ENCODE data around the gene CA10.

CA10 gene

DNA sequence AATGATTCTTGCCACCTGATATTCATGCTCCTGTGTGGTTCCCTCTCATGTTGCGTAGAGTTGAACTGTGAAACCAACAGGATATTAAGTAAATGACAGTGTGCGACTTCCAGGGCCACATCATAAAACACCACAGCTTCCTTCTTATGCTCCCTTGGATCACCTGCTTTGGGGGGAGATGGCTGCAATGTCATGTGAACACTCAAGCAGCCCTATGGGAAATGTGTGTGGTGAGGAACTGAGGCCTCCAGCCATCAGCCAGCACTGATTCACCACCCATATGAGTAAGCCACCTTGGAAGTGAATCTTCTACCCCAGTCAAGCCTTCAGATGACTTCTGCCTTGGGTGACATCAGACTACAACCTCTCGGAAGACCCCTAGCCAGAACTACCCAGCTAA lies 470.6 kb downstream of the CA10 start:
- Histone ChIP-seq H4K20me1 (ENCODE audit: insufficient read depth) (no peaks in the 10 kb centered on the region), H3K36me3 (ENCODE audit: insufficient read depth) (no peaks in the 10 kb centered on the region), H3K4me3 (IDR thresholded peaks at IDR 0.05; ENCODE audit: insufficient read depth, low read depth, low read length) (no peak overlapping the region), H3K79me2 (ENCODE audit: insufficient read depth, low read depth) (no peaks in the 10 kb centered on the region), H3K27me3 (ENCODE audit: insufficient read depth, low read depth) (no peaks in the 10 kb centered on the region), H3K27ac (no peak overlapping the region), H3K4me1 (ENCODE audit: low read depth, poor library complexity, severe bottlenecking) (peaks cover 11% of the 10 kb centered on the region), H3K4me2 (no peak overlapping the region), H3K9ac (no peak overlapping the region), H2AFZ (ENCODE audit: low read depth) (no peak overlapping the region)
- TF ChIP-seq CTCF (conservative IDR thresholded peaks at IDR 0.05; ENCODE audit: low read depth, low read length), result no peak

DNA sequence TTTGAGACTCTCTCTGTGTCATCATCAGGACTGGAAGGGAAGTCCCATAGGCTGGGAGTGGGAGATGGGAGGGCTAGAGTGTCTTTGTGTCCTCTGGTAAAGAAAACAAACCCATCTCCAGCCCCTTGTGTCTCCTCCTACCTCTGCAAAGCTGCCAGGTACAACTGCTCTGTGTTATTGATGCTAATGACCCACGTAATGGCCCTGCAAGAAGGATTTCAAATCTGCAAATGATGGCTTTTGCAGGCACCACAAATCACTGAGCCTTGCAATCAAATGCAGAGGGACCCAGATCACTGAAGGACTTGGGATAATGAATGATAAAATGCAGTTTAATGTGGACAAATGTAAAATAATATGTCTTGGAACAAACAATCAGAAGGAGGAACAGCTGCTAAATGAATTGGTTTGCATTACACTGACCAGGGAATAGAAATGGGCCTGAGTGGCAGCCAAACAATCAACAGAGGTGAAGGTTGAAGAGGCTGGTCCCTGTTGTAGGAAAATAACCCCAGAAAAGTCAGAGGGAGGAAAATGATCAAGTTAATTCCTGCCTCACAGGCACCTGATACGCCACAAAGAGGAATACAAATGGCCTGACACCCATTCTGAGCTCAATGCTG lies 473.1 kb downstream of the CA10 start:
- no peaks in the 10 kb centered on the region for H4K20me1 ChIP-seq (ENCODE audit: insufficient read depth)
- H2AFZ ChIP-seq (ENCODE audit: low read depth), result no peak overlapping the region
- H3K36me3 ChIP-seq (ENCODE audit: insufficient read depth), result no peaks in the 10 kb centered on the region
- H3K27ac ChIP-seq, result no peak overlapping the region
- no peak for TF ChIP-seq CTCF (conservative IDR thresholded peaks at IDR 0.05; ENCODE audit: low read depth, low read length)
- peaks cover 25% of the 10 kb centered on the region for H3K4me1 ChIP-seq (ENCODE audit: low read depth, poor library complexity, severe bottlenecking)
- H3K4me3 ChIP-seq (IDR thresholded peaks at IDR 0.05; ENCODE audit: insufficient read depth, low read depth, low read length), result no peak overlapping the region
- no peaks in the 10 kb centered on the region for H3K79me2 ChIP-seq (ENCODE audit: insufficient read depth, low read depth)
- no peaks in the 10 kb centered on the region for H3K27me3 ChIP-seq (ENCODE audit: insufficient read depth, low read depth)
- no peak overlapping the region for H3K4me2 ChIP-seq
- H3K9ac ChIP-seq, result no peak overlapping the region

DNA sequence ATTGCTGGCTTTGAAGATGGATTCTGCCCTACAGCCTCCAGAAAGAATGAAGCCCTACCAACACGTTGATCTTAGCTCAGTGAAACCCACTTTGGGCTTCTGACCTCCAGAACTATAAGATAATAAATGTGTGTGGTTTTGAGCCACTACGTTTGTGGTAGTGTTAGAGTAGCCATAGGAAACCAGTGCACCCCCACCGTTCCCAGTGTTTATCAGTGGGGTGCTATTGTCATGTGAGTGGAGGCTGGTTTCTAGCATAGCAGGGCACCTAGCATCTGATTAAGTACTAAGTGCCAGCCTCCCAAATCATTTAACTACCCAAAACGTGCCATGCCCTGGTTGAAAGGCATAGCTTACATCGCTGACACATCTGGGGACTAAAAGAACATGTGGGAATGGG lies 474.3 kb downstream of the CA10 start:
- H4K20me1 ChIP-seq (ENCODE audit: insufficient read depth), result no peaks in the 10 kb centered on the region
- no peak for TF ChIP-seq CTCF (conservative IDR thresholded peaks at IDR 0.05; ENCODE audit: low read depth, low read length)
- H3K4me1 ChIP-seq (ENCODE audit: low read depth, poor library complexity, severe bottlenecking), result peaks cover 25% of the 10 kb centered on the region
- no peaks in the 10 kb centered on the region for H3K79me2 ChIP-seq (ENCODE audit: insufficient read depth, low read depth)
- no peak overlapping the region for H3K27ac ChIP-seq
- H3K4me2 ChIP-seq, result no peak overlapping the region
- H2AFZ ChIP-seq (ENCODE audit: low read depth), result no peak overlapping the region
- no peaks in the 10 kb centered on the region for H3K27me3 ChIP-seq (ENCODE audit: insufficient read depth, low read depth)
- H3K36me3 ChIP-seq (ENCODE audit: insufficient read depth), result no peaks in the 10 kb centered on the region
- no peak overlapping the region for H3K9ac ChIP-seq
- no peak overlapping the region for H3K4me3 ChIP-seq (IDR thresholded peaks at IDR 0.05; ENCODE audit: insufficient read depth, low read depth, low read length)

GRCh38 chr17:51683291-51683690 lies 475.2 kb downstream of the CA10 start:
- Histone ChIP-seq H3K9ac (no peak overlapping the region), H3K79me2 (ENCODE audit: insufficient read depth, low read depth) (no peaks in the 10 kb centered on the region), H2AFZ (ENCODE audit: low read depth) (no peak overlapping the region), H3K27ac (no peak overlapping the region), H3K27me3 (ENCODE audit: insufficient read depth, low read depth) (no peaks in the 10 kb centered on the region), H3K4me1 (ENCODE audit: low read depth, poor library complexity, severe bottlenecking) (peaks cover 25% of the 10 kb centered on the region), H3K4me2 (no peak overlapping the region), H3K4me3 (IDR thresholded peaks at IDR 0.05; ENCODE audit: insufficient read depth, low read depth, low read length) (no peak overlapping the region), H3K36me3 (ENCODE audit: insufficient read depth) (no peaks in the 10 kb centered on the region), H4K20me1 (ENCODE audit: insufficient read depth) (no peaks in the 10 kb centered on the region)
- TF ChIP-seq CTCF (conservative IDR thresholded peaks at IDR 0.05; ENCODE audit: low read depth, low read length), result no peak
